Activated CD8-positive, alpha-beta memory T cell treated with anti-CD3 and anti-CD28 coated beads for 36 hours (primary cell): ENCODE results near the gene ATCAY. TPM values are rescaled to one million over a fixed set of nuclear protein-coding genes. Genes with fewer than 3 reads are reported as not detected.
"Not testable (repeated sequence)": the region's sequence is repeated elsewhere in the genome, so short reads cannot be mapped to it uniquely, and the experiment has no call there.

ENCODE experiments used
- CTCF ChIA-PET: fragments of 350-600 bp; sonication (Branson Sonifier 250); formaldehyde crosslinking; loops from one replicate; lab custom pipeline; 2021; ENCODE audit warnings: antibody characterized with exemption; lab: Charles Lee
- POLR2A ChIA-PET: fragments of 350-600 bp; sonication (Branson Sonifier 250); formaldehyde crosslinking; loops from one replicate; lab custom pipeline; 2021; ENCODE audit warnings: antibody characterized with exemption; lab: Charles Lee
- total RNA-seq, 2 experiments: library from RNA; stranded (reverse); gene quantifications; one replicate each; pipeline ENCODE4 v1.2.3, GENCODE V29; 2021

ATCAY gene
- total RNA-seq, 2 experiments from 2014 or later: not detected

DNA sequence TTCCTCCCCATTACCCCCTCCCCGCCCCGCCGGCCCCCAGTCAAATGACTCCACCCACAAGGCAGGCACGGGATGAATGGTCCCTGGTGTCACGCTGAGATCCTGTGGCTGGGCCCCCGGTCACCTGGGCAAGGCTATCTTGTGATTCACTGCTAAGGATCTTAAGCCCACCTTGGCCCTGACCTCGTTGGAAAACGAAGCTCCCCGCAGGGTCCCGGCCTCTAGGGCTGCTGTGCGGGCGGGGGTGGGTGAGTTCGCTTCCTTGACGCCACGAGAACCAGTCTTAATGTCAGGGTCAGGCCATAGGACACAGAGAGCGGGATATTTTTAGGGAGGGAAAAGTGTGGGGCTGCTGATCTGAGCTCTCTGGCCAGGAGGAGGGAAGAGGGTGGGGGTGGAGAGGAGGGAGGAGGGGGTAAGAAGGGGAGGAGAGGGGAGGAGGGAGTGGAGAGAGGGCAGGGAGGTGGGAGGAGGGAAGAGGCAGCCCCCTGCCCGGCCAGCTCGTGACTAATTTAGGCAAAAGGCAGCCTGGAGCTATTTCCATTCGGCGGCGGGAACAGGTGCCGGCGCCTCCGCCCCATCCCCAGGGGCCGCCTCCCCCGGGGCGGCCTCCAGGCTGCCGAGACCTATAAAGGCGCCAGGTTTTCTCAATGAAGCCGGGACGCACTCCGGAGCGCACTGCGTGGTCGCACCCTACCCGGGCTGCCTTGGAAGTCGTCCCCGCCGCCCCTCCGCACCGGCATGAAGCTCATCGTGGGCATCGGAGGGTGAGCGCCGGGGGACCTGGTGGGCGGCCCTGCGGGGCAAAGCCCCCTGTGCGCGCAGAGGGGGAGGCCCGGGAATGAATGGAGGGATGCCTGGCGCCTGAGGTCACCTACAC is 52.7 kb downstream of the ATCAY start, which contains the start of gene NMRK2:
Gene NMRK2 (plus strand): TSS at position 139 of the 880 bp plus-strand sequence. CDS start 603 bp downstream, at position 742.
- ChIA-PET POLR2A (no interaction called here), CTCF (interaction anchor here (0.6 to 1.1 kb wide), 2 partner anchors 212 to 278 kb away, joined by 3 to 4 read pairs; no protein-coding TSS in a partner anchor)

- CTCF ChIA-PET: no interaction called here
- POLR2A ChIA-PET: no interaction called here
Observed at GRCh38 chr19:3936506-3937442, 56.3 kb downstream of the ATCAY start.

DNA sequence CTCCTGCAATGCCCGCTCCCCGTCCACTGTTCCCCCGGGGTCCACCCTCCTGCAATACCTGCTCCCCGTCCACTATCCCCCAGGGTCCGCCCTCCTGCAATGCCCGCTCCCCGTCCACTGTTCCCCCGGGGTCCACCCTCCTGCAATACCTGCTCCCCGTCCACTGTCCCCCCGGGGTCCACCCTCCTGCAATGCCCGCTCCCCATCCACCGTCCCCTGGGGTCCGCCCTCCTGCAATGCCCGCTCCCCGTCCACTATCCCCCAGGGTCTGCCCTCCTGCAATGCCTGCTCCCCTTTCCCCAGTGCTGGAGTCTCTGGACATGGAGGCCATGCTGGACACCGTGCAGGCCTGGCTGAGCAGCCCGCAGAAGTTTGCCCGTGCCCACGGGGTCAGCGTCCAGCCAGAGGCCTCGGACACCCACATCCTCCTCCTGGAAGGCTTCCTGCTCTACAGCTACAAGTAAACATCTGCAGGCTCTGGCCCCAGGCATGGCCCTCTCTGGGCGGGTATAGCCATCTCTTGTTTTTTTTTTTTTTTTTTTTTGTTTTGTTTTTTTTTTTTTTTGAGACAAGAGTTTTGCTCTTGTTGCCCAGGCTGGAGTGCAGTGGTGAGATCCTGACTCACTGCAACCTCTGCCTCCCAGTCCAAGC is 57.9 kb downstream of the ATCAY start:
- CTCF ChIA-PET: interaction anchor here (0.6 kb wide), 1 partner anchor 132 kb away, joined by 3 read pairs; no protein-coding TSS in a partner anchor

DNA sequence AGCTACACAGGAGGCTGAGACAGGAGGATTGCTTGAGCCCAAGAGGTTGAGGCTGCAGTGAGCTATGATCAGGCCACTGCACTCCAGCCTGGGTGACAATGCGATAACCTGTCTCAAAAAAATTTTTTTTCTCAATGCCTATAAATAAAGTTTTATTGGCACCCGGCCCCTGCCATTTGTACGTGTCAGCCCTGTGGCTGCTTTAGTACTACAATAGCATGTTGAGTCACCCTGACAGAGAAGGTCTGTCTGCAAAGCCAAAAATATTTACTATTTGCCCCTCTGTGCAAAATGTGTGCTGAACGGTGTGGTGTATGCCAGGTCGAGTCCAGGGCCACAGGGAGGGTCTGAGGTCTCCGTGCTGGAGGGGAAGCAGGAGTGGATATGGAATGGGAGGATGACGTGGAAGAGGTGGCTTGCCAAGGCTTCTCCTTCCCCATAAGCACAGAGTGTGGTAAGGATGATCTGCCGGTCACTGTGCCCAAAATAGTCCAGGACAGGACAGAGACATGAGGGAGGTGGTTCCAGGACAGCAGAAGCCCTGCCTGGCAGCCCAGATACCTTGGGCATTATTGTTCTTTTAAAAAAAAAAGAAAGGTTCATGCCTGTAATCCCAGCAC is 62.4 kb downstream of the ATCAY start:
- ChIA-PET POLR2A (no interaction called here), CTCF (no interaction called here)

More for the DNA sequence above, 57.9 kb downstream of the ATCAY start:
- POLR2A ChIA-PET: not testable (repeated sequence)

GRCh38 chr19:3944018-3944721 is 63.7 kb downstream of the ATCAY start:
- ChIA-PET POLR2A (no interaction called here), CTCF (no interaction called here)

- ChIA-PET CTCF (no interaction called here), POLR2A (no interaction called here)
Observed at GRCh38 chr19:3945838-3946237, 65.4 kb downstream of the ATCAY start.

DNA sequence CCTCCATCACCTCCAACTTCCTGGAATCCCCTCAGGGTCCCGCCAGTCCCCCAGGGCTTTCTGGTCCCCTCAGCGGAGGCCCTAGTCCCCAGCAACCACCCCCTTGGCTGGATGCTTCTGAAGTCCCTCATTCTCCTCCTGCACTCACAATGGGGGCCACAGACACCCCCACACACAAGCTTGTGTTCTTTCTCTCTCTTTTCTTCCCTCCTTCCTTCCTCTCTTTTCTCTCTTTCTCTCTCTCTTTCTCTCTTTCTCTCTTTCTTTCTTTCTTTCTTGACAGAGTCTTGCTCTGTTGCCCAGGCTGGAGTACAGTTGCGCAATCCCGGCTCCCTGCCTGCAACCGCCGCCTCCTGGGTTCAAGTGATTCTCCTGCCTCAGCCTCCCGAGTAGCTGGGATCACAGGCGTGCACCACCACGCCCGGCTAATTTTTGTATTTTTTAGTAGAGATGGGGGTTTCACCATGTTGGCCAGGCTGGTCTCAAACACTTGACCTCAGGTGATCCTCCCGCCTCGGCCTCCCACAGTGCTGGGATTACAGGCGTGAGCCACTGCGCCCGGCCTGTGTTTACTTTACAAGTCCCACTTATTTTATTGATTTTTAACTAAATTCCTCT is 66.9 kb downstream of the ATCAY start:
- POLR2A ChIA-PET: not testable (repeated sequence)
- CTCF ChIA-PET: interaction anchor here (0.6 kb wide), 1 partner anchor 44 kb away, joined by 3 read pairs; no protein-coding TSS in a partner anchor

DNA sequence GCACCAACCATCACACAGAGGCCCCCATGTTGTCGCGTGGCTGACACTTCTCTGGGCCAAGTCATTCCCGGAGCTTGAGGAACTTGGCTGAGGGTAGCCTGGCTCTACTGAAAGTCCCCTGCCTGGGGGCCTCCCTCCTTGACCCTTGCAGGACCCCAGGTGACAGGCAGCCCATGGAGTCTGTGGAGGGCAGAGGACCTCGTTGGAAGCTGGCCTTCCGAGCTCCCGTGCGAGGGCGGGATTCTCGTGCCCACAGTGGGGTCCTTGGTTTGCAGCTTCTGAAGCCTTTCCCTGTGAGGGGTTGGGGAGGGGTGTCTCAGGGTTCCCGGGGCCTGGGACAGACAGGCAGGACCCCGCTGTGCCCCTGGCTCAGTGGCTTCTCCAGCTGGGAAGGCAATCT is 68.8 kb downstream of the ATCAY start:
- ChIA-PET POLR2A (no interaction called here), CTCF (no interaction called here)

- ChIA-PET POLR2A (interaction anchor here (0.6 to 1.5 kb wide), 2 partner anchors 188 to 260 kb away, joined by 3 to 4 read pairs; partner anchors contain the start of gene MRPL54), CTCF (interaction anchor here (0.5 kb wide), 1 partner anchor 146 kb away, joined by 4 read pairs; no protein-coding TSS in a partner anchor)
Observed at GRCh38 chr19:3949997-3950859, 69.7 kb downstream of the ATCAY start.

GRCh38 chr19:3950871-3951861 is 70.7 kb downstream of the ATCAY start:
- ChIA-PET POLR2A (interaction anchor here (1.5 kb wide), 1 partner anchor 189 kb away, joined by 3 read pairs; the partner anchor contains the start of gene MRPL54), CTCF (interaction anchor here (0.5 kb wide), 1 partner anchor 147 kb away, joined by 4 read pairs; no protein-coding TSS in a partner anchor)

DNA sequence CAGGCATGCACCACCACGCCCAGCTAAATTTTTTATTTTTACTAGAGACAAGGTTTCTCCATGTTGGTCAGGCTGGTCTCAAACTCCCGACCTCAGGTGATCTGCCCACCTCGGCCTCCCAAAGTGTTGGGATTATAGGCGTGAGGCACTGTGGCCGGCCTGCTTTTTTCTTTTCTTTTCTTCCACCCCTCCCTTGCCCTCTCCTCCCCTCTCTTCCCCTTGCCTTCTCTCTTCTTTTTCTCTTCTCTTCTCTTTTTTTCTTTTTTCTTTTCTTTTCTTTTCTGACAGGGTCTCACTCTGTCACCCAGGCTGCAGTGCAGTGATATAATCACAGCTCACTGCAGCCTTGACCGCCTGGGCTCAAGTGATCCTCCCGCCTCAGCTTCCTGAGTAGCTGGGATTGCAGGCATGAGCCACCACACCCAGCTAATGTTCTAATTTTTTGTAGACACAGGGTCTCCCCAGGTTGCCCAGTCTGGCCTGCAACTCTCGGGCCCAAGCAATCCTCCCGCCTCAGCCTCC is 72.3 kb downstream of the ATCAY start:
- CTCF ChIA-PET: not testable (repeated sequence)

GRCh38 chr19:3954107-3954506 is 73.6 kb downstream of the ATCAY start:
- POLR2A ChIA-PET: no interaction called here
- CTCF ChIA-PET: no interaction called here

More for the DNA sequence above, 72.3 kb downstream of the ATCAY start:
- POLR2A ChIA-PET: not testable (repeated sequence)

DNA sequence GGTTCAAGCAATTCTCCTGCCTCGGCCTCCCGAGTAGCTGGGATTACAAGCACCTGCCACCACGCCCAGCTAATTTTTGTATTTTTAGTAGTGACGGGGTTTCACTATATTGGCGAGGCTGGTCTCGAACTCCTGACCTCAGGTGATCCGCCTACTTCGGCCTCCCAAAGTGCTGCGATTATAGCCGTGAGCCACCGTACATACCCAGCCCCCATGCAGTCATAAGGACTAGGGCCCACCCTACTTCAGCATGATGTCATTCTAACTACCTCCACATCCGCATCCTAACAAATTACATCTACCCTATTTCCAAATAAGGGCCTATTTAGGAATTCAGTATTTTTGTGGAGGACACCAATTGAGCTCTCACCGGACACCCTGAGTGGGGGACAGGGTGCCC is 74.8 kb downstream of the ATCAY start:
- POLR2A ChIA-PET: not testable (repeated sequence)
- CTCF ChIA-PET: interaction anchor here (1.6 kb wide), 1 partner anchor 20 kb away, joined by 3 read pairs; no protein-coding TSS in a partner anchor

GRCh38 chr19:3955688-3956087 is 75.2 kb downstream of the ATCAY start:
- POLR2A ChIA-PET: no interaction called here
- CTCF ChIA-PET: interaction anchor here (1.6 kb wide), 1 partner anchor 20 kb away, joined by 3 read pairs; no protein-coding TSS in a partner anchor
